SJCRH30 (cell line): Measurements from ENCODE around the gene KRTAP21-2. TPM values are rescaled to one million over a fixed set of nuclear protein-coding genes. Genes with fewer than 3 reads are reported as not detected.
"Not testable (repeated sequence)": the region's sequence is repeated elsewhere in the genome, so short reads cannot be mapped to it uniquely, and the experiment has no call there.

Experiments
- DNase-seq, 2 experiments: peaks; one replicate each; pipeline ENCODE4 v3.0.0-alpha.2; 2015 to 2020
- H3K27ac ChIP-seq: fragments of 250-450 bp; sonication (Bioruptor Pico); 2 replicates; pipeline ENCODE4 v1.5.1; 2020; ENCODE audit warnings: mild to moderate bottlenecking, moderate library complexity
- H3K27me3 ChIP-seq: fragments of 250-450 bp; sonication (Bioruptor Pico); 2 replicates; pipeline ENCODE4 v1.5.1; 2020; ENCODE audit warnings: mild to moderate bottlenecking, moderate library complexity
- H3K36me3 ChIP-seq: fragments of 250-450 bp; sonication (Bioruptor Pico); 2 replicates; pipeline ENCODE4 v1.5.1; 2020; ENCODE audit warnings: mild to moderate bottlenecking, moderate library complexity
- H3K4me1 ChIP-seq: fragments of 250-450 bp; sonication (Bioruptor Pico); 2 replicates; pipeline ENCODE4 v1.5.1; 2020; ENCODE audit warnings: mild to moderate bottlenecking, moderate library complexity
- H3K4me3 ChIP-seq: fragments of 250-450 bp; sonication (Bioruptor Pico); 2 replicates; pipeline ENCODE4 v1.5.1; 2020; ENCODE audit warnings: mild to moderate bottlenecking, moderate library complexity
- H3K9me3 ChIP-seq: fragments of 250-450 bp; sonication (Bioruptor Pico); replicated peaks from 2 replicates; pipeline ENCODE4 v1.5.1; 2020; ENCODE audit warnings: mild to moderate bottlenecking, moderate library complexity
- total RNA-seq: library from RNA; depleted of rRNA; stranded (reverse); fragments of >200 nt; shearing (Covaris generic); gene quantifications from 2 replicates; pipeline ENCODE4 v1.2.3, GENCODE V29; 2014; rRNA removed

Gene KRTAP21-2
- not detected in 2 replicates for total RNA-seq

GRCh38 chr21:30747159-30747558 is at the start of gene KRTAP21-2:
Gene KRTAP21-2 (minus strand): TSS chr21:30747259. CDS start chr21:30747202, 57 bp downstream.
- no peak within 1 kb of the TSS for H3K4me3 ChIP-seq
- H3K36me3 ChIP-seq: no peaks in the 10 kb centered on the region
- H3K27me3 ChIP-seq: no peaks in the 10 kb centered on the region
- no peaks in the 10 kb centered on the region for H3K4me1 ChIP-seq
- DNase-seq: no peak
- no peaks in the 10 kb centered on the region for H3K9me3 ChIP-seq
- no peak within 1 kb of the TSS for H3K27ac ChIP-seq

- no peak overlapping the region for H3K4me3 ChIP-seq
- H3K27ac ChIP-seq: no peak overlapping the region
- H3K9me3 ChIP-seq: no peaks in the 10 kb centered on the region
- H3K4me1 ChIP-seq: no peaks in the 10 kb centered on the region
- H3K27me3 ChIP-seq: 0 out of 2 replicates have a peak, but pooled peaks cover 5% of the 10 kb centered on the region
- no peaks in the 10 kb centered on the region for H3K36me3 ChIP-seq
- no peak for DNase-seq
Measured at GRCh38 chr21:30793581-30794314, 46.7 kb upstream of the KRTAP21-2 start.

- H3K27me3 ChIP-seq: peaks cover 19% of the 10 kb centered on the region
- no peaks in the 10 kb centered on the region for H3K9me3 ChIP-seq
- DNase-seq: no peak
Measured at GRCh38 chr21:30779249-30779648, 32.2 kb upstream of the KRTAP21-2 start.

GRCh38 chr21:30769724-30770431 is 22.8 kb upstream of the KRTAP21-2 start:
- no peak overlapping the region for H3K4me3 ChIP-seq
- H3K27me3 ChIP-seq: peaks cover 9% of the 10 kb centered on the region; the same call in 1 of the 2 replicates
- no peaks in the 10 kb centered on the region for H3K4me1 ChIP-seq
- no peak for DNase-seq
- no peaks in the 10 kb centered on the region for H3K36me3 ChIP-seq
- no peak overlapping the region for H3K27ac ChIP-seq
- H3K9me3 ChIP-seq: no peaks in the 10 kb centered on the region

More at GRCh38 chr21:30779249-30779648, 32.2 kb upstream of the KRTAP21-2 start:
- Histone ChIP-seq H3K27ac (no peak overlapping the region), H3K4me3 (no peak overlapping the region), H3K36me3 (no peaks in the 10 kb centered on the region), H3K4me1 (no peaks in the 10 kb centered on the region)

- H3K4me1 ChIP-seq: no peaks in the 10 kb centered on the region
- H3K36me3 ChIP-seq: no peaks in the 10 kb centered on the region
- no peak for DNase-seq
- no peak overlapping the region for H3K27ac ChIP-seq
- peaks cover 6% of the 10 kb centered on the region; the same call in 1 of the 2 replicates for H3K27me3 ChIP-seq
- no peaks in the 10 kb centered on the region for H3K9me3 ChIP-seq
- no peak overlapping the region for H3K4me3 ChIP-seq
Measured at GRCh38 chr21:30760776-30761175, 13.7 kb upstream of the KRTAP21-2 start.

- no peak for DNase-seq
- no peaks in the 10 kb centered on the region for H3K9me3 ChIP-seq
- H3K4me3 ChIP-seq: no peak overlapping the region
- no peaks in the 10 kb centered on the region for H3K4me1 ChIP-seq
- H3K36me3 ChIP-seq: no peaks in the 10 kb centered on the region
- H3K27me3 ChIP-seq: peaks cover 6% of the 10 kb centered on the region; the same call in 1 of the 2 replicates
- no peak overlapping the region for H3K27ac ChIP-seq
Measured at GRCh38 chr21:30758306-30758705, 11.2 kb upstream of the KRTAP21-2 start.

GRCh38 chr21:30755328-30755727 is 8.3 kb upstream of the KRTAP21-2 start, which contains the start of gene KRTAP21-1:
Gene KRTAP21-1 (minus strand): TSS chr21:30755428. CDS start chr21:30755378, 50 bp downstream.
- H3K9me3 ChIP-seq, H3K27me3 ChIP-seq, H3K4me3 ChIP-seq, H3K4me1 ChIP-seq, DNase-seq, H3K27ac ChIP-seq, H3K36me3 ChIP-seq: not testable (repeated sequence)

GRCh38 chr21:30740462-30740861 is 6.6 kb downstream of the KRTAP21-2 start:
- no peak overlapping the region for H3K4me3 ChIP-seq
- DNase-seq: no peak
- H3K27ac ChIP-seq: no peak overlapping the region
- no peaks in the 10 kb centered on the region for H3K9me3 ChIP-seq
- no peaks in the 10 kb centered on the region for H3K4me1 ChIP-seq
- H3K36me3 ChIP-seq: no peaks in the 10 kb centered on the region
- no peaks in the 10 kb centered on the region for H3K27me3 ChIP-seq

DNA sequence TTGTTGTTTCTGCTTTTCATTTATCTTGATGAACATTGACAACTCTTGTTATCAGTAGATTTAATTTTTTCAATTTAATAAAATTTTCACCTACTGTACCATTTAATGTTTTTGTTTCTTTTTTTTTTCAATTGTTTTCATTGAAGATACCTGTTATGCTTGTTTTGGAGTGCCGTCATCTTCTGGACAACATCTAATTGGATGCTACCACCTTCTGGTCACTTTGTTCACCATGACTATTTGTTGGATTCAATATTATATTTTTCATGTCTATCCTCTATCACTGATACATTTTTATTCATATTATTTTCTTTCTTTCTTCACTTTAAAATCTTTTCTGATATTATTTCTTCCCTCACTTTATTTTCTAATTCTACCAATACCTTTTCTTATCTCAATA is 14.0 kb downstream of the KRTAP21-2 start:
- DNase-seq: peak in 1 of 2 experiments; percentile 7
- Histone ChIP-seq H3K4me3 (no peak overlapping the region), H3K9me3 (no peaks in the 10 kb centered on the region), H3K4me1 (no peaks in the 10 kb centered on the region), H3K27me3 (peaks cover 3% of the 10 kb centered on the region; the same call in 1 of the 2 replicates), H3K36me3 (no peaks in the 10 kb centered on the region), H3K27ac (no peak overlapping the region)

- Histone ChIP-seq H3K4me3 (no peak overlapping the region), H3K4me1 (no peaks in the 10 kb centered on the region), H3K36me3 (no peaks in the 10 kb centered on the region), H3K9me3 (no peaks in the 10 kb centered on the region), H3K27me3 (no peaks in the 10 kb centered on the region), H3K27ac (no peak overlapping the region)
- DNase-seq: no peak
Measured at GRCh38 chr21:30726726-30727125, 20.3 kb downstream of the KRTAP21-2 start.

GRCh38 chr21:30719401-30719800 is 27.7 kb downstream of the KRTAP21-2 start:
- Histone ChIP-seq H3K27ac (no peak overlapping the region), H3K4me1 (peaks cover 8% of the 10 kb centered on the region), H3K9me3 (no peaks in the 10 kb centered on the region), H3K36me3 (no peaks in the 10 kb centered on the region), H3K27me3 (no peaks in the 10 kb centered on the region), H3K4me3 (no peak overlapping the region)
- no peak for DNase-seq

- Histone ChIP-seq H3K9me3 (no peaks in the 10 kb centered on the region), H3K36me3 (no peaks in the 10 kb centered on the region), H3K27ac (no peak within 1 kb of the TSS), H3K4me1 (peaks cover 16% of the 10 kb centered on the region), H3K4me3 (no peak within 1 kb of the TSS), H3K27me3 (no peaks in the 10 kb centered on the region)
- peak in 1 of 2 experiments; percentile 16 for DNase-seq
Measured at GRCh38 chr21:30718239-30718909, 28.7 kb downstream of the KRTAP21-2 start, which contains the start of gene KRTAP21-3. Gene KRTAP21-3 (minus strand): TSS chr21:30718777. CDS start chr21:30718759, 18 bp downstream.

DNA sequence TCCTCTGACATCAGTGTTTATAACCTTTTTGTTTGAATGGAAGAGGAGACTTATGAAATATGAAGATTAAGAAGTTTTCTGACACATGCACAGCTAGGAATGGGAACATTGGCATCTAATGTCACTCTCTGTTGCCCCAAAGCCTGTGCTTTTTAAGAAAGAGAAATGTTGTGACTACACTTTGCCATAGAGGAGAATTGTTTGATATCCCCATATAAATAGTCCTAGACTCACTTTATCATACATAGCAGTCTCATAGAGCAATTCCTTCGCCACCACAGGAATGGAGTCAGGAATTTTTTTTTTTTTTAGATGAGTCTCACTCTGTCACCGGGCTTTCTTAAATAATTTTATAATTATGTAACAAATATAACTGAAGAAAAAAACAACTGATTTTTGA is 30.0 kb downstream of the KRTAP21-2 start:
- Histone ChIP-seq H3K27ac (no peak overlapping the region), H3K4me3 (no peak overlapping the region), H3K27me3 (no peaks in the 10 kb centered on the region), H3K9me3 (no peaks in the 10 kb centered on the region), H3K4me1 (peaks cover 18% of the 10 kb centered on the region), H3K36me3 (no peaks in the 10 kb centered on the region)
- DNase-seq: no peak

GRCh38 chr21:30714946-30715345 is 32.1 kb downstream of the KRTAP21-2 start:
- no peak for DNase-seq
- Histone ChIP-seq H3K27me3 (no peaks in the 10 kb centered on the region), H3K4me1 (peaks cover 18% of the 10 kb centered on the region), H3K9me3 (no peaks in the 10 kb centered on the region), H3K4me3 (no peak overlapping the region), H3K36me3 (no peaks in the 10 kb centered on the region), H3K27ac (peak overlapping the region; percentile 30; the same call in 1 of the 2 replicates)
